GM12891 (cell line): Measurements from ENCODE around the gene AIG1.
"Not testable (repeated sequence)": the region's sequence is repeated elsewhere in the genome, so short reads cannot be mapped to it uniquely, and the experiment has no call there.

ENCODE experiments used
- DNase-seq: peaks from one replicate; pipeline ENCODE4 v3.0.0; 2011; ENCODE audit warnings: low spot score; ENCODE audit not compliant: insufficient read length
- FAIRE-seq: peaks from 2 replicates; lab custom pipeline; 2011; peaks lifted over from hg19 to GRCh38; lab: Jason Lieb, UNC
- PAX5 ChIP-seq: IDR thresholded peaks from 2 replicates; pipeline ENCODE4 v1.6.1; 2011; ENCODE audit warnings: low read length, moderate library complexity, mild to moderate bottlenecking; ENCODE audit not compliant: insufficient read depth, severe bottlenecking
- POLR2A ChIP-seq: IDR thresholded peaks from 2 replicates; pipeline ENCODE4 v1.6.1; 2011; ENCODE audit warnings: low read depth, low read length, control low read depth
- POLR2AphosphoS5 ChIP-seq: IDR thresholded peaks from 2 replicates; pipeline ENCODE4 v1.6.1; 2011; ENCODE audit warnings: low read depth, low read length, control low read depth
- POU2F2 ChIP-seq: IDR thresholded peaks from 2 replicates; pipeline ENCODE4 v1.6.1; 2011; ENCODE audit warnings: low read depth, mild to moderate bottlenecking, control low read depth, low read length, moderate library complexity
- SPI1 ChIP-seq: IDR thresholded peaks from 2 replicates; pipeline ENCODE4 v1.6.1; 2011; ENCODE audit warnings: low read depth, low read length, control low read depth
- TAF1 ChIP-seq: IDR thresholded peaks from 2 replicates; pipeline ENCODE4 v1.6.1; 2011; ENCODE audit warnings: low read depth, low read length, control low read depth

The AIG1 gene

GRCh38 chr6:143135797-143136561 lies 75.3 kb downstream of the AIG1 start:
- FAIRE-seq (no peak), DNase-seq (no peak)
- TF ChIP-seq POLR2AphosphoS5 (no peak), POLR2A (no peak), POU2F2 (no peak), TAF1 (no peak), SPI1 (no peak), PAX5 (no peak)

GRCh38 chr6:143136647-143137046 lies 76.0 kb downstream of the AIG1 start:
- DNase-seq (no peak), FAIRE-seq (no peak)
- TF ChIP-seq TAF1 (no peak), PAX5 (no peak), POLR2A (no peak), POU2F2 (no peak), SPI1 (no peak), POLR2AphosphoS5 (no peak)

GRCh38 chr6:143139239-143139784 lies 78.6 kb downstream of the AIG1 start:
- no peak for FAIRE-seq
- TF ChIP-seq TAF1 (no peak), PAX5 (no peak), POLR2A (no peak), POLR2AphosphoS5 (no peak), SPI1 (no peak), POU2F2 (no peak)

GRCh38 chr6:143139884-143140283 lies 79.2 kb downstream of the AIG1 start:
- DNase-seq, FAIRE-seq: not testable (repeated sequence)

More at GRCh38 chr6:143139239-143139784, 78.6 kb downstream of the AIG1 start:
- DNase-seq, result no peak

GRCh38 chr6:143140767-143141166 lies 80.1 kb downstream of the AIG1 start:
- DNase-seq (no peak), FAIRE-seq (no peak)
- no peak for TF ChIP-seq POLR2A
- TF ChIP-seq POLR2AphosphoS5, result no peak
- no peak for TF ChIP-seq TAF1

GRCh38 chr6:143141442-143141841 lies 80.8 kb downstream of the AIG1 start:
- DNase-seq, result no peak
- TF ChIP-seq PAX5 (no peak), SPI1 (no peak), POLR2AphosphoS5 (no peak), POU2F2 (no peak), TAF1 (no peak), POLR2A (no peak)
- FAIRE-seq, result no peak

GRCh38 chr6:143146186-143146851 lies 85.6 kb downstream of the AIG1 start:
- no peak for TF ChIP-seq PAX5
- TF ChIP-seq POLR2AphosphoS5, result no peak
- TF ChIP-seq POU2F2, result no peak
- no peak for TF ChIP-seq POLR2A
- TF ChIP-seq SPI1, result no peak
- TF ChIP-seq TAF1, result no peak
- no peak for DNase-seq
- no peak for FAIRE-seq

- FAIRE-seq, result no peak
- TF ChIP-seq POU2F2 (no peak), SPI1 (no peak), POLR2A (no peak), PAX5 (no peak), TAF1 (no peak), POLR2AphosphoS5 (no peak)
- DNase-seq, result no peak
Observed at GRCh38 chr6:143149771-143150170, 89.1 kb downstream of the AIG1 start.

- no peak for DNase-seq
- no peak for FAIRE-seq
- TF ChIP-seq PAX5 (no peak), POLR2A (no peak), POLR2AphosphoS5 (no peak), TAF1 (no peak), POU2F2 (no peak), SPI1 (no peak)
Observed at GRCh38 chr6:143150281-143150680, 89.6 kb downstream of the AIG1 start.

GRCh38 chr6:143151381-143151780 lies 90.7 kb downstream of the AIG1 start:
- FAIRE-seq, result no peak

More at GRCh38 chr6:143151381-143151780, 90.7 kb downstream of the AIG1 start:
- TF ChIP-seq SPI1 (no peak), POLR2AphosphoS5 (no peak), POLR2A (no peak), POU2F2 (no peak), TAF1 (no peak), PAX5 (no peak)
- DNase-seq, result no peak
